T-helper 17 cell (primary cell): ENCODE results near the gene ADSS2. TPM values are rescaled to one million over a fixed set of nuclear protein-coding genes. Genes with fewer than 3 reads are reported as not detected.

Experiments used
- ATAC-seq: fragments of 150-1000 bp; cut with Tn5 transposase; 2 replicates; pipeline ENCODE4 v1.10.0; 2021; ENCODE audit warnings: mild to moderate bottlenecking, moderate library complexity
- DNase-seq, 3 donors: peaks; one replicate each; pipeline versions ENCODE4 v3.0.0 to v3.0.0-alpha.2; 2020 to 2021
- H3K9me3 ChIP-seq: one replicate; pipeline ENCODE4 v1.7.0; 2013; ENCODE audit warnings: low read length, mild to moderate bottlenecking; ENCODE audit not compliant: control insufficient read depth, poor library complexity, severe bottlenecking
- H3K27ac Mint-ChIP-seq: one replicate; pipeline ENCODE4 v1.8.0; 2022; ENCODE audit warnings: mild to moderate bottlenecking, moderate library complexity, mixed read lengths
- H3K27me3 Mint-ChIP-seq: one replicate; pipeline ENCODE4 v1.8.0; 2022; ENCODE audit warnings: mixed read lengths
- H3K36me3 Mint-ChIP-seq: one replicate; pipeline ENCODE4 v1.8.0; 2022; ENCODE audit warnings: low read depth, mixed read lengths
- H3K4me1 Mint-ChIP-seq: one replicate; pipeline ENCODE4 v1.8.0; 2022; ENCODE audit warnings: mild to moderate bottlenecking, mixed read lengths
- H3K4me3 Mint-ChIP-seq: one replicate; pipeline ENCODE4 v1.8.0; 2022; ENCODE audit warnings: mild to moderate bottlenecking, moderate library complexity, mixed read lengths
- total RNA-seq, 4 donors: library from RNA in 2 of 4; stranded (reverse) in 2 of 4; gene quantifications; one replicate each; pipeline ENCODE4 v1.2.3 and lab custom pipeline; 2022 to 2026

ADSS2 gene
- total RNA-seq, 2 donors from 2014 or later: 44.6 to 48.1 TPM

DNA sequence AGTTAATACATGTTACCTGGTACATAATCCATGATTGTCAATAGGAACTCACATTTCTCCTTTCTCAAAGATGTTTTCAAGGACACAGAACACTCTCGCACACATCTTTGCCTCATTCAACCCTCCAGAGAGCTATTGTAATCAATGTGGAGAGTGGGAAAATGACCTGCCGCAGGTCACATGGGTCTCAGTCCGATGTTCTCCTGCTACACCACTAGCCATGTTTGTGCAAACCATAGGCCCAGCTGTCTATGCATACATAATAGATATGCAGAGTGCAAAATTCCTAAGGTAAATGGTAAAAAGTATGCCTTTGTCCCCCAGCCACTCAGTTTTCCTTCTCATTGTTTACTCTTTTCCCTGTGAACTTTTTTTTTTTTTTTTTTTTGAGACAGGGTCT is 89.2 kb downstream of the ADSS2 start:
- DNase-seq: no peak
- no peaks in the 10 kb centered on the region for H3K27me3 Mint-ChIP-seq
- H3K4me3 Mint-ChIP-seq: no peak overlapping the region
- H3K9me3 ChIP-seq: peaks cover 2% of the 10 kb centered on the region
- H3K27ac Mint-ChIP-seq: no peak overlapping the region
- ATAC-seq: no peak
- peaks cover 2% of the 10 kb centered on the region for H3K36me3 Mint-ChIP-seq
- no peaks in the 10 kb centered on the region for H3K4me1 Mint-ChIP-seq

DNA sequence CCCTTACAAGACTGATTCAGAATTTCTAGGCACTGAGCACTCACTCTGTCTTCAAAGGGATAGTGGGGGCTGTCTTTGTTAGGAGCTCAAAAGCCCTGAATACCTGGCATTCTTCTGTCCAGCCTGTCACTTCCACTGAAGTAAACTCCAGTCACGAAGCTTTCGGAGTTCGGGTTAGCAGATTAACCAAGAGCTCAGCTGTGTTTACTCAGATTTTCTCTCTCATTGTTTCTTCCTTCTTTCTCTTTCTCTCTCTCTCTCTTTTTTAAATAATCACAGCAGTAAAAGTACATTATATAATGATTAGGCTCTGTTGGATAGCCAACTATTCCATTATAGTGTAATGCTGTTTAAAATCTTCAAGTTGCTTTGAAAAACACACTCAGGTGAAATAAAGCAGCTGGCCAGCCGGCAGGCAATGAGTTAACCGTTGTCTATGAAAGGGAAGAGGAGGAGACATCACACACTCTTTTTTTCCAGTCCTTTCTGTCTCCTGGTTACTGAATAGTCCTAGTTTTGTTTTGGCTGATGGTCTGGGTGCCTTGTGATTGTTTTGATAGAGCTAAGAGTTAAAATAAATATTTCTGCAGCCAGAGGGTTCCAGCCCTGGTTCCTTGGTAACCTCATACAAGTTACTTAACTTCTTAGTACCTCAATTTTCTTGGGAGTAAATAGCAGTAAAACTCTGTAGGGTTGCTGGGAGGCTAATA is 89.8 kb downstream of the ADSS2 start:
- ATAC-seq (no peak), DNase-seq (no peak)
- H3K27ac Mint-ChIP-seq: peak overlapping the region; percentile 27

More for the DNA sequence above, 89.8 kb downstream of the ADSS2 start:
- H3K4me1 Mint-ChIP-seq: no peaks in the 10 kb centered on the region
- H3K4me3 Mint-ChIP-seq: no peak overlapping the region
- H3K27me3 Mint-ChIP-seq: no peaks in the 10 kb centered on the region
- H3K36me3 Mint-ChIP-seq: peaks cover 2% of the 10 kb centered on the region
- H3K9me3 ChIP-seq: peaks cover 2% of the 10 kb centered on the region

Other genes with a start within 250 kb of the ADSS2 start
- under 1 TPM; 0.18 to 0.47 TPM for gene CATSPERE, start 9.4 kb upstream of the ADSS2 start, total RNA-seq
- gene DESI2, start 201.2 kb upstream of the ADSS2 start, total RNA-seq: 10 to 100 TPM; 13.4 to 19.6 TPM